ENCODE data around the gene P2RY8. TPM values are rescaled to one million over a fixed set of nuclear protein-coding genes. Genes with fewer than 3 reads are reported as not detected.
A peak's percentile ranks its signal among the peaks of the same experiment; 100 is the strongest.
"Not testable (repeated sequence)": the region's sequence is repeated elsewhere in the genome, so short reads cannot be mapped to it uniquely, and the experiment has no call there.

Gene P2RY8
- polyA plus RNA-seq: 1 to 10 TPM; 1.1 to 1.8 (median 1.2) TPM

GRCh38 chrX:1537031-1537715, at the start of gene P2RY8:
Gene P2RY8, minus strand, starts transcription at chrX:1537185. Its CDS starts 70,627 bp downstream, at chrX:1466558.
- 27 to 48% (median 40%) methylated on average over 27 of the region's 27 CpGs for WGBS, 3 donors
- H3K27ac ChIP-seq (ENCODE audit: low read depth, low read length): peak within 1 kb of the TSS; percentile 17

- no peak overlapping the region for H3K27ac ChIP-seq (ENCODE audit: low read depth, low read length)
- 84 to 94% (median 93%) methylated on average over 8 of the region's 8 CpGs for WGBS, 3 donors
Measured at GRCh38 chrX:1584237-1585011, 47.4 kb upstream of the P2RY8 start.

- no peak overlapping the region for H3K27ac ChIP-seq (ENCODE audit: low read depth, low read length)
- WGBS, 3 donors: 45 to 53% (median 47%) methylated on average over 26 to 27 of the region's 27 CpGs
Measured at GRCh38 chrX:1582686-1583437, 45.9 kb upstream of the P2RY8 start.

GRCh38 chrX:1581132-1581531, 44.1 kb upstream of the P2RY8 start:
- no peak overlapping the region for H3K27ac ChIP-seq (ENCODE audit: low read depth, low read length)
- 33 to 46% (median 34%) methylated on average over 4 of the region's 4 CpGs for WGBS, 3 donors

- no peak overlapping the region for H3K27ac ChIP-seq (ENCODE audit: low read depth, low read length)
- 61 to 71% (median 68%) methylated on average over 6 of the region's 6 CpGs for WGBS, 3 donors
Measured at GRCh38 chrX:1578511-1579173, 41.7 kb upstream of the P2RY8 start.

GRCh38 chrX:1577845-1578244, 40.9 kb upstream of the P2RY8 start:
- 51 to 72% (median 71%) methylated on average over 2 of the region's 2 CpGs for WGBS, 3 donors

GRCh38 chrX:1576201-1576992, 39.4 kb upstream of the P2RY8 start:
- 48 to 59% (median 51%) methylated on average over 6 of the region's 6 CpGs for WGBS, 3 donors
- H3K27ac ChIP-seq (ENCODE audit: low read depth, low read length): no peak overlapping the region

More at GRCh38 chrX:1577845-1578244, 40.9 kb upstream of the P2RY8 start:
- no peak overlapping the region for H3K27ac ChIP-seq (ENCODE audit: low read depth, low read length)

GRCh38 chrX:1574181-1574580, 37.2 kb upstream of the P2RY8 start:
- not testable (repeated sequence) for H3K27ac ChIP-seq (ENCODE audit: low read depth, low read length)
- WGBS, 3 donors: 87 to 93% (median 92%) methylated on average over 19 of the region's 19 CpGs

- 39 to 43% (median 42%) methylated on average over 10 of the region's 10 CpGs for WGBS, 3 donors
Measured at GRCh38 chrX:1564750-1565683, 28.0 kb upstream of the P2RY8 start.

GRCh38 chrX:1564077-1564476, 27.1 kb upstream of the P2RY8 start:
- WGBS, 3 donors: 74 to 93% (median 89%) methylated on average over 7 of the region's 7 CpGs
- not testable (repeated sequence) for H3K27ac ChIP-seq (ENCODE audit: low read depth, low read length)

More at GRCh38 chrX:1564750-1565683, 28.0 kb upstream of the P2RY8 start:
- H3K27ac ChIP-seq (ENCODE audit: low read depth, low read length): no peak overlapping the region

GRCh38 chrX:1561164-1561563, 24.2 kb upstream of the P2RY8 start:
- no peak overlapping the region for H3K27ac ChIP-seq (ENCODE audit: low read depth, low read length)
- 31 to 55% (median 39%) methylated on average over 2 of the region's 2 CpGs for WGBS, 3 donors

GRCh38 chrX:1558761-1559468, 21.9 kb upstream of the P2RY8 start:
- 87 to 93% (median 89%) methylated on average over 13 of the region's 13 CpGs for WGBS, 3 donors
- H3K27ac ChIP-seq (ENCODE audit: low read depth, low read length): no peak overlapping the region

GRCh38 chrX:1557442-1557841, 20.5 kb upstream of the P2RY8 start:
- not testable (repeated sequence) for H3K27ac ChIP-seq (ENCODE audit: low read depth, low read length)

GRCh38 chrX:1555370-1555769, 18.4 kb upstream of the P2RY8 start:
- 82 to 91% (median 86%) methylated on average over 6 of the region's 6 CpGs for WGBS, 3 donors
- no peak overlapping the region for H3K27ac ChIP-seq (ENCODE audit: low read depth, low read length)

GRCh38 chrX:1554469-1555210, 17.7 kb upstream of the P2RY8 start:
- WGBS, 3 donors: 63 to 77% (median 66%) methylated on average over 19 of the region's 19 CpGs

More at GRCh38 chrX:1554469-1555210, 17.7 kb upstream of the P2RY8 start:
- no peak overlapping the region for H3K27ac ChIP-seq (ENCODE audit: low read depth, low read length)
